Stimulated activated naive B cell treated with anti-CD40 and anti-IgM and Interleukin-4, amounts not matched to agents 10 μg/mL and 1 μg/mL and 100 μg/mL, for 72 hours (primary cell): ENCODE results near the gene KLHL30.
"Not testable (repeated sequence)": the region's sequence is repeated elsewhere in the genome, so short reads cannot be mapped to it uniquely, and the experiment has no call there.

Source experiments
- ATAC-seq, 2 donors: fragments of 150-1000 bp; cut with Tn5 transposase; replicated peaks; 2 replicates each; pipeline ENCODE4 v1.10.0; 2021; ENCODE audit warnings: moderate library complexity in 1 of 2
- DNase-seq: peaks from one replicate; pipeline ENCODE4 v3.0.0; 2021
- H3K27ac Mint-ChIP-seq: one replicate; pipeline ENCODE4 v1.8.0; 2022; ENCODE audit warnings: mild to moderate bottlenecking, mixed read lengths
- H3K27me3 Mint-ChIP-seq, 2 donors: one replicate each; pipeline ENCODE4 v1.8.0; 2022; ENCODE audit warnings: mixed read lengths in 2 of 2
- H3K36me3 Mint-ChIP-seq, 2 donors: one replicate each; pipeline ENCODE4 v1.8.0; 2022; ENCODE audit warnings: mixed read lengths in 2 of 2, mild to moderate bottlenecking in 1 of 2
- H3K4me1 Mint-ChIP-seq, 2 donors: one replicate each; pipeline ENCODE4 v1.8.0; 2022; ENCODE audit warnings: mixed read lengths in 2 of 2, mild to moderate bottlenecking in 1 of 2
- H3K4me3 Mint-ChIP-seq, 2 donors: one replicate each; pipeline ENCODE4 v1.8.0; 2022; ENCODE audit warnings: mild to moderate bottlenecking in 2 of 2, mixed read lengths in 2 of 2, moderate library complexity in 1 of 2
- H3K9me3 Mint-ChIP-seq, 2 donors: one replicate each; pipeline ENCODE4 v1.8.0; 2022; ENCODE audit warnings: mixed read lengths in 2 of 2, mild to moderate bottlenecking in 1 of 2

Gene KLHL30

DNA sequence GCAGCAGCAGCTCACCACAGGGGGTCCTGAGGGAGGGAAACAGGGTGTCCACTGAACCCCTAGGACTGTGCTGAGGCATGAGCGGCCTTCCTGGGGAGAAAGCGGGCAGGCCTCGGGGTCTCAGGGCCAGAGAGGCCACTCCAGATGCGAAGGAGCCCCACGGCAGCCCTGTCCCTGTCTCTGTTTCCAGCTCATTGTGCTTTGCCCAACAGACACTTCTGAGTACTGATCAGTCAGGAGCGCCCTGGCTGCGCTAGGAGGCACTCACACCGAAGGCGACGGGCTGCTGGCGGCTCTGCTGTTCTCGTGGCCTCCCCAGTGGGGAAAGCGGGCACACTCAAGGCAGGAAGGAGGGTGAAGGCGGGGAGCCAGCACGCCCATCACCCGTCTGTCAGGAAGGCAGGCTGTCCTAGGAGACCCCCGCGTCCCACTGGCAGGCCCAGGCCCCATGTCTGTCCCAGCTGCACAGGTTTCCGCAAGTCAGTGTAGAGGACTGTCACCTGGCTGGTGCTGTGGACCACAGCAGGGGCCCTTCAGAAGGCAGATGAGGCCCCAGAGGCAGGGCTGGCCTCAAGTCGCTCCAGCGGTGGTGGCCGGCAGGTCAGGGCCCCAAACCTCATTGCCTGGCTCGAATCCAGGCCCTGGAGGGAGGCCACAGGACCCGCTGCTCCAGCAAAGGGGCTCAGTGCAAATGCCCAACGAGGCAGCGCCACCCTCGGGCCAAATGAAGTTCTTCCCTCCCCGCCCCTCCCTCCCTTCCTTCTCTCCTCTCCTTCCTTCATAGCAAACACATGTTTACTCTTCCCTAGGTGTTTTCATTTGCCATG is 31.6 kb upstream of the KLHL30 start:
- peak overlapping the region; percentile 99 for H3K27ac Mint-ChIP-seq
- peak overlapping the region; percentile 85 to 87 for H3K4me3 Mint-ChIP-seq
- H3K36me3 Mint-ChIP-seq, result peaks cover 4 to 7% of the 10 kb centered on the region in 2 donors
- H3K27me3 Mint-ChIP-seq, result no peaks in the 10 kb centered on the region
- ATAC-seq (peak; percentile 6 to 18), DNase-seq (peak; percentile 18)
- H3K4me1 Mint-ChIP-seq, result peaks cover 52 to 78% of the 10 kb centered on the region in 2 donors
- H3K9me3 Mint-ChIP-seq, result peaks cover 2 to 3% of the 10 kb centered on the region in 2 donors

DNA sequence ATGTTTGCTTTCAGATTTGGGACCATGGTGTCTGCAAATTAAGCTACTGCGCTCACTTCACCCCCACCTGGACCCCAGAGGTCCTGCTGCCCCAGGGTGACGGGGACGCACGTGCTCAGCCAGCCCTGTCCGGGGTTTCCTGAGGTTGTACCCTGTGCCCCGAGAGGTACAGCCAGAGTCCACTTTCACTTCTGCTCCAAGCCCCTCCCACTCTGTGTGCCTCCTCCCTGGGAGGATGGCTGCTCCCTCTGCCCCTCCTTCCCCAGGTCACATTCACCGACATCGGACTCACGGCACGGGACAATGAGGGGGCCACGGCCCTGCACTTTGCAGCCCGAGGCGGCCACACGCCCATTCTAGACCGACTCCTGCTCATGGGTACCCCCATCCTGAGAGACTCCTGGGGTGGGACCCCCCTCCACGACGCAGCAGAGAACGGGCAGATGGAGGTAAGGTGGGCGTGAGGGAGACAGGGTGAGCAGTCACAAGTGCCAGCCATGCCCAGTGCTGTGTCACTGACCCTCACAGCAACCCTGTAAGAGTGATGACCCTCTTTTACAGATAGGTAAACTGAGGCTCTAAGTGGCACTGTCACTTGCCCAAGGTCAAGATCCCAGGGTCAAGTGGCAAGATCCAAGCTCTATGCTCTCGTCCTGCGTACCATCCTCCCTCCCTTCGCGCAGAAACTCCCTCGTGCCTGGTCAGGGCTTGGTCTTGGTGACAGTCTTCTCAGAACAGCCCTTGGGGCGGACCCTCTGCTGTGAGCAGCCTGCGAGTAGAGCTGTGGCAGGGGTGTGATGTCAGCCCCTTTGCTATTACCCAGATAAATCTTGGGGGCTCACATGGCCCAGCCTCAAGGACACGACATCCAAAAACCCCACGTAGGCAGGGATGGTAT is 30.7 kb upstream of the KLHL30 start:
- Mint-ChIP-seq H3K36me3 (peaks cover 7 to 9% of the 10 kb centered on the region in 2 donors), H3K27me3 (no peaks in the 10 kb centered on the region), H3K4me3 (peak overlapping the region; percentile 85 to 87), H3K27ac (peak overlapping the region; percentile 99), H3K9me3 (peaks cover 3 to 6% of the 10 kb centered on the region in 2 donors), H3K4me1 (peaks cover 43 to 69% of the 10 kb centered on the region in 2 donors)
- peak; percentile 81 for DNase-seq
- ATAC-seq, result peak; percentile 92

DNA sequence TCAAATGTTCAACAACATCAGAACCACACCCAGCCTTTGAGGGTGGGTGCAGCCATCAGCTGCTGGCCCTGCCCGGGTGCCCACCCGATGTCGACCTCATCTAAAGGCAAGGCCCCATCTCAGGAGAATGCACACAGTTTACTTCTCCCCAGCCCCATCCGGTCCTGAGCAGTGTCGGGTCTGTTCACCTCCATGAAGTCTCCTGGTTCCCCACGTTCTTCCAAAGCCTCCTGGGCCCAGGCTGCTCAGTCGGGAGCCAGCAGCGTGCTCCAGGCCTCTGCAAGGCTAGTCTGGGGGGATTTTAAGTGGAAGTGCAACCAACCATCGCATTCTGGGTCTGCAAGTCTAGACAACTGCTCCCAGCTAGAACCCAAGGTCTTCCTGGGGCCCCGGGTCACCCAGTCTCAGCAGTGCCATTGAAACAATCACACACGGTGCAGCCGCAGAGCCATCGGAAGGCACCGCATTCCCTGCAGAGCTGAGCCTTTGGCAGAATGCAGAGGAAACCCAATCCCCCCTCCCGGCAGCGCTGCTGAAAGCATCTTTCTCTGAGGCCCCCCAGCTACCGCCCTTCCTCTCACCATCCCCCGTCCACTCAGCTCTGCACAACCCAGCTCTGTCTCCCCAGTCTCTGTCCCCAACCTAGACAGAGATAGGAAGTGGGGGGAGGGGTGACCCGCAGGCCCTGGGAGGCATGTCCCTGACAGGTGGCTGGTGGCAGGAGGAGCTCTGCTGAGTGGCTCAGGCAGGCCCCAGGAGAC is 29.9 kb upstream of the KLHL30 start:
- peaks cover 14 to 16% of the 10 kb centered on the region in 2 donors for H3K36me3 Mint-ChIP-seq
- no peaks in the 10 kb centered on the region for H3K27me3 Mint-ChIP-seq
- DNase-seq (peak; percentile 47), ATAC-seq (peak; percentile 62 to 73)
- peaks cover 7 to 10% of the 10 kb centered on the region in 2 donors for H3K9me3 Mint-ChIP-seq
- H3K4me3 Mint-ChIP-seq, result peak overlapping the region; percentile 85 to 87
- peaks cover 41 to 62% of the 10 kb centered on the region in 2 donors for H3K4me1 Mint-ChIP-seq
- peak overlapping the region; percentile 78 for H3K27ac Mint-ChIP-seq

GRCh38 chr2:238113611-238114010 is 24.9 kb upstream of the KLHL30 start:
- Mint-ChIP-seq H3K9me3 (peaks cover 7 to 10% of the 10 kb centered on the region in 2 donors), H3K36me3 (peaks cover 25 to 31% of the 10 kb centered on the region in 2 donors), H3K27ac (no peak overlapping the region), H3K27me3 (peaks cover 19% of the 10 kb centered on the region in 2 donors), H3K4me1 (peaks cover 13 to 21% of the 10 kb centered on the region in 2 donors), H3K4me3 (no peak overlapping the region)
- no peak for DNase-seq
- no peak for ATAC-seq

- DNase-seq (no peak), ATAC-seq (no peak)
- H3K27me3 Mint-ChIP-seq, result peaks cover 24 to 25% of the 10 kb centered on the region in 2 donors
- H3K9me3 Mint-ChIP-seq, result peaks cover 7 to 10% of the 10 kb centered on the region in 2 donors
- peaks cover 7 to 19% of the 10 kb centered on the region in 2 donors for H3K4me1 Mint-ChIP-seq
- peaks cover 24 to 35% of the 10 kb centered on the region in 2 donors for H3K36me3 Mint-ChIP-seq
- H3K4me3 Mint-ChIP-seq, result no peak overlapping the region
- H3K27ac Mint-ChIP-seq, result peak overlapping the region; percentile 56
Observed at GRCh38 chr2:238114331-238114841, 24.1 kb upstream of the KLHL30 start.

- peaks cover 7 to 10% of the 10 kb centered on the region in 2 donors for H3K9me3 Mint-ChIP-seq
- H3K36me3 Mint-ChIP-seq, result peaks cover 24 to 35% of the 10 kb centered on the region in 2 donors
- peaks cover 24 to 25% of the 10 kb centered on the region in 2 donors for H3K27me3 Mint-ChIP-seq
- H3K4me3 Mint-ChIP-seq, result no peak overlapping the region
- H3K4me1 Mint-ChIP-seq, result peaks cover 6 to 22% of the 10 kb centered on the region in 2 donors
- H3K27ac Mint-ChIP-seq, result peak overlapping the region; percentile 56
- DNase-seq (no peak), ATAC-seq (no peak)
Observed at GRCh38 chr2:238114851-238115660, 23.4 kb upstream of the KLHL30 start.

- not testable (repeated sequence) for DNase-seq, H3K4me3 Mint-ChIP-seq, ATAC-seq, H3K9me3 Mint-ChIP-seq, H3K27ac Mint-ChIP-seq
- Mint-ChIP-seq H3K36me3 (peaks cover 24 to 35% of the 10 kb centered on the region in 2 donors), H3K27me3 (peaks cover 24 to 25% of the 10 kb centered on the region in 2 donors), H3K4me1 (peaks cover 9 to 28% of the 10 kb centered on the region in 2 donors)
Observed at GRCh38 chr2:238115709-238116108, 22.8 kb upstream of the KLHL30 start.

- peaks cover 24 to 25% of the 10 kb centered on the region in 2 donors for H3K27me3 Mint-ChIP-seq
Observed at GRCh38 chr2:238116298-238117198, 21.9 kb upstream of the KLHL30 start.

DNA sequence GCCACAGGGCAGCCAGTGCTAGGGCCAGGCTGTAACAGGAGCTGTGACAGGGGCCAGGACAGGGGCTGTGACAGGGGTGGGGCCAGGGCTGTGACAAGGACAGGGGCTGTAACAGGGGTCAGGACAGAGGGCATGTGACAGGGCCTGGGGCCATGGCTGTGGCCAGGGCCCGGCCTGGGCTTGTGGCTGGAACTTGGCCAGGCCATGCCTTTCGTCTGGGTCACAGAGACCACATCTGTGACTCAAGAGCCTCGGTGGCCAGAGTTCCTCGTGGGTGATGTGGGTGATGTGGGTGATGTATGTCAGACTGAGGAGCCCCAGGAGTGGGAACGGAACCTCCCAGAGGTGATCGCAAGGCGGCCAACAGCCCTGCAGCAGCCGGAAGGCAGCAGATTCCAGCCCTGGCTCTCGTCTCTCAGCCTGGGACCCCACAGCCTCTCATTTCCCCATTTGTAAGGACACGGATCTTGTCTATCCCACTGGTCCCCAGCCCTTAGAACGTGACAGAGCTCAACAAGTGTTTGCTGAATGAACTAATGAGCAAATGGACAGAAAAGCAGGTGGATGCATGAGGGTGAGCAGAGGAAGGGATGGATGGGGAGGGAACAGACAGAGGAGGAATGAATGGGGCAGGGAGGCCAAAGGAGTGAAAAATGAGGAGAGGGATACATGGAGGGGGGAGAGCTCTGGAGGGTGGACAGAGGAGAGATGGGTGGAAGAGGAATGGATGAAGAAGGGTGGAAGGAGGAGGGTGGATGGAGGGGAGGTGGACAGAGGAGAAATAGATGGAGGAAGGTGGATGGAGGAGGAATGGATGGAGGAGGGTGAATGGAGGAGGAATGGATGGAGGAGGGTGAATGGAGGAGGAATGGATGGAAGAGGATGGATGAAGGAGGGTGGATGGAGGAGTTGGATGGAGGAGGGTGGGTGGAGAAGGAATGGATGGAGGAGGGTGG is 21.0 kb upstream of the KLHL30 start:
- H3K4me3 Mint-ChIP-seq, result no peak overlapping the region
- peaks cover 22 to 31% of the 10 kb centered on the region in 2 donors for H3K36me3 Mint-ChIP-seq
- peaks cover 9 to 28% of the 10 kb centered on the region in 2 donors for H3K4me1 Mint-ChIP-seq
- ATAC-seq (no peak), DNase-seq (no peak)
- H3K27me3 Mint-ChIP-seq, result peaks cover 24 to 25% of the 10 kb centered on the region in 2 donors
- no peak overlapping the region for H3K27ac Mint-ChIP-seq
- peaks cover 4 to 6% of the 10 kb centered on the region in 2 donors for H3K9me3 Mint-ChIP-seq

More at GRCh38 chr2:238116298-238117198, 21.9 kb upstream of the KLHL30 start:
- Mint-ChIP-seq H3K9me3 (peaks cover 4 to 6% of the 10 kb centered on the region in 2 donors), H3K4me1 (peaks cover 9 to 28% of the 10 kb centered on the region in 2 donors), H3K27ac (no peak overlapping the region), H3K36me3 (peaks cover 22 to 31% of the 10 kb centered on the region in 2 donors), H3K4me3 (no peak overlapping the region)
- ATAC-seq (no peak), DNase-seq (no peak)

- H3K27me3 Mint-ChIP-seq, result peaks cover 24 to 25% of the 10 kb centered on the region in 2 donors
- peak overlapping the region; percentile 59 for H3K27ac Mint-ChIP-seq
- H3K9me3 Mint-ChIP-seq, result no peaks in the 10 kb centered on the region
- DNase-seq (peak; percentile 40), ATAC-seq (peak; percentile 87 to 91)
- peaks cover 9 to 11% of the 10 kb centered on the region in 2 donors for H3K36me3 Mint-ChIP-seq
- H3K4me1 Mint-ChIP-seq, result peaks cover 3 to 19% of the 10 kb centered on the region in 2 donors
- H3K4me3 Mint-ChIP-seq, result no peak overlapping the region
Observed at GRCh38 chr2:238119756-238120462, 18.6 kb upstream of the KLHL30 start.
